H1 (cell line): ENCODE measurements around the gene COMMD1. TPM values are rescaled to one million over a fixed set of nuclear protein-coding genes. Genes with fewer than 3 reads are reported as not detected.

ENCODE experiments used
- CTCF ChIA-PET: fragments of 300-600 bp; sonication (Branson Sonifier 250); formaldehyde crosslinking; loops from one replicate; lab custom pipeline; 2021; ENCODE audit not compliant: partially characterized antibody; lab: Charles Lee
- POLR2A ChIA-PET: fragments of 300-600 bp; sonication (Branson Sonifier 250); formaldehyde crosslinking; loops from one replicate; lab custom pipeline; 2021; ENCODE audit warnings: inconsistent platforms; ENCODE audit not compliant: partially characterized antibody; lab: Charles Lee
- DNase-seq, 2 experiments: peaks; one replicate each; pipeline versions ENCODE4 v3.0.0 to v3.0.0-alpha.2; 2010 to 2022; ENCODE audit warnings: low spot score in 2 of 2, low read depth in 1 of 2, mixed read lengths in 1 of 2
- FAIRE-seq: peaks from 2 replicates; lab custom pipeline; 2011; peaks lifted over from hg19 to GRCh38; lab: Jason Lieb, UNC
- H2AFZ ChIP-seq: 2 replicates; pipeline ENCODE4 v1.8.1; 2012; ENCODE audit warnings: low read length, inconsistent platforms
- H2AK5ac ChIP-seq: 2 replicates; pipeline ENCODE4 v1.6.1; 2013; ENCODE audit warnings: low read depth, low read length
- H2BK120ac ChIP-seq: replicated peaks from 2 replicates; pipeline ENCODE3; 2013; ENCODE audit warnings: low read depth, low read length, inconsistent platforms
- H2BK12ac ChIP-seq: 2 replicates; pipeline ENCODE4 v1.6.1; 2013; ENCODE audit warnings: low read depth, low read length
- H2BK15ac ChIP-seq: 2 replicates; pipeline ENCODE4 v1.6.1; 2013; ENCODE audit warnings: low read length
- H2BK20ac ChIP-seq: 2 replicates; pipeline ENCODE4 v1.6.1; 2013; ENCODE audit warnings: low read length
- H2BK5ac ChIP-seq: 2 replicates; pipeline ENCODE4 v1.6.1; 2013; ENCODE audit warnings: low read depth, low read length
- H3K14ac ChIP-seq: 2 replicates; pipeline ENCODE4 v1.6.1; 2013; ENCODE audit warnings: inconsistent platforms; ENCODE audit not compliant: insufficient read length
- H3K18ac ChIP-seq: 2 replicates; pipeline ENCODE4 v1.6.1; 2013; ENCODE audit warnings: low read length; ENCODE audit errors: extremely low read depth
- H3K23ac ChIP-seq: 2 replicates; pipeline ENCODE4 v1.6.1; 2013; ENCODE audit warnings: inconsistent platforms; ENCODE audit not compliant: insufficient read length
- H3K23me2 ChIP-seq: 2 replicates; pipeline ENCODE4 v1.6.1; 2013; ENCODE audit warnings: low read depth, low read length
- H3K27ac ChIP-seq: 2 replicates; pipeline ENCODE4 v1.6.1; 2011; ENCODE audit warnings: low read depth, low read length, inconsistent platforms
- H3K27me3 ChIP-seq, 4 experiments: replicated peaks in 1 of 4; 1 replicate in 1 of 4; 2 replicates in 3 of 4; pipeline versions ENCODE4 v1.6.1 to v1.8.1; 2011 to 2013; ENCODE audit warnings: low read length in 3 of 4, mild to moderate bottlenecking in 3 of 4, inconsistent platforms in 2 of 4, mixed read lengths in 2 of 4, moderate library complexity in 1 of 4; ENCODE audit not compliant: control insufficient read depth in 3 of 4, insufficient read depth in 3 of 4; ENCODE audit errors: extremely low read depth in 1 of 4
- H3K36me3 ChIP-seq, 4 experiments: 2 replicates each; pipeline versions ENCODE4 v1.6.1 to v1.8.1; 2011 to 2013; ENCODE audit warnings: mild to moderate bottlenecking in 4 of 4, low read length in 3 of 4, moderate library complexity in 2 of 4, control low read depth in 1 of 4, inconsistent platforms in 1 of 4; ENCODE audit not compliant: insufficient read depth in 4 of 4, control insufficient read depth in 2 of 4
- H3K4ac ChIP-seq: replicated peaks from 2 replicates; pipeline ENCODE3; 2013; ENCODE audit warnings: low read length, low read depth, mixed read lengths, inconsistent platforms; ENCODE audit not compliant: insufficient read length
- H3K4me1 ChIP-seq, 4 experiments: replicated peaks in 1 of 4; 1 replicate in 1 of 4; 2 replicates in 3 of 4; pipeline versions ENCODE4 v1.6.1 to v1.8.1; 2011 to 2013; ENCODE audit warnings: low read length in 3 of 4, inconsistent platforms in 2 of 4, mixed read lengths in 1 of 4; ENCODE audit not compliant: insufficient read depth in 4 of 4, control insufficient read depth in 3 of 4
- H3K4me2 ChIP-seq, 2 experiments: 2 replicates each; pipeline versions ENCODE4 v1.6.1 to v1.8.1; 2011 to 2013; ENCODE audit warnings: low read depth in 2 of 2, low read length in 2 of 2, control low read depth in 1 of 2, inconsistent platforms in 1 of 2, mild to moderate bottlenecking in 1 of 2; ENCODE audit not compliant: insufficient read depth in 1 of 2
- H3K4me3 ChIP-seq, 4 experiments: fragments of 200-600, 300-600 bp in 1 of 4; sonication (generic), shearing (Covaris generic), sonication (Bioruptor Twin) in 1 of 4; 2 replicates each; pipeline versions ENCODE4 v1.5.1 to v1.8.1; 2011 to 2016; ENCODE audit warnings: low read length in 4 of 4, low read depth in 3 of 4, control low read depth in 2 of 4, inconsistent platforms in 2 of 4, mild to moderate bottlenecking in 2 of 4, mixed read lengths in 1 of 4, moderate library complexity in 1 of 4; ENCODE audit not compliant: insufficient read depth in 2 of 4; ENCODE audit errors: extremely low read depth in 1 of 4
- H3K56ac ChIP-seq: replicated peaks from 2 replicates; pipeline ENCODE3; 2013; ENCODE audit warnings: low read depth, mild to moderate bottlenecking, mixed read lengths, low read length, inconsistent platforms; ENCODE audit not compliant: insufficient read length
- H3K79me1 ChIP-seq: 2 replicates; pipeline ENCODE4 v1.6.1; 2013; ENCODE audit warnings: low read depth, low read length, control low read depth
- H3K79me2 ChIP-seq, 2 experiments: 2 replicates each; pipeline versions ENCODE4 v1.6.1 to v1.8.1; 2012 to 2013; ENCODE audit warnings: low read length in 2 of 2, mild to moderate bottlenecking in 2 of 2, inconsistent platforms in 1 of 2; ENCODE audit not compliant: insufficient read depth in 2 of 2, control insufficient read depth in 1 of 2
- H3K9ac ChIP-seq, 4 experiments: replicated peaks in 1 of 4; 1 replicate in 1 of 4; 2 replicates in 3 of 4; pipeline versions ENCODE4 v1.6.1 to v1.8.1; 2011 to 2013; ENCODE audit warnings: low read depth in 3 of 4, low read length in 3 of 4, control low read depth in 2 of 4, mild to moderate bottlenecking in 2 of 4, moderate library complexity in 2 of 4, inconsistent platforms in 1 of 4; ENCODE audit errors: extremely low read depth in 1 of 4
- H3K9me3 ChIP-seq, 2 experiments: 2 replicates each; pipeline versions ENCODE4 v1.6.1 to v1.8.1; 2012 to 2013; ENCODE audit warnings: mild to moderate bottlenecking in 2 of 2, moderate library complexity in 2 of 2, control low read depth in 1 of 2, inconsistent platforms in 1 of 2, low read depth in 1 of 2, low read length in 1 of 2, mixed read lengths in 1 of 2; ENCODE audit not compliant: insufficient read depth in 2 of 2
- H4K20me1 ChIP-seq, 2 experiments: replicated peaks in 1 of 2; 2 replicates each; pipeline versions ENCODE3 to v1.8.1; 2011 to 2013; ENCODE audit warnings: inconsistent platforms in 2 of 2, low read length in 2 of 2, mild to moderate bottlenecking in 1 of 2; ENCODE audit not compliant: insufficient read depth in 2 of 2, control insufficient read depth in 1 of 2
- H4K5ac ChIP-seq: 2 replicates; pipeline ENCODE4 v1.6.1; 2013; ENCODE audit warnings: low read length, low read depth, mixed read lengths, inconsistent platforms; ENCODE audit not compliant: insufficient read length
- H4K8ac ChIP-seq: 2 replicates; pipeline ENCODE4 v1.8.0; 2013; ENCODE audit warnings: mild to moderate bottlenecking, moderate library complexity, low read length, inconsistent platforms; ENCODE audit not compliant: insufficient read depth; ENCODE audit errors: extremely low read depth
- H4K91ac ChIP-seq: replicated peaks from 2 replicates; pipeline ENCODE3; 2013; ENCODE audit warnings: low read length, mixed read lengths, inconsistent platforms; ENCODE audit not compliant: insufficient read length
- CEBPB ChIP-seq: IDR thresholded peaks from 2 replicates; pipeline ENCODE4 v1.6.1; 2012; ENCODE audit warnings: low read depth, low read length
- CHD2 ChIP-seq: IDR thresholded peaks from 2 replicates; pipeline ENCODE4 v1.6.1; 2012; ENCODE audit warnings: low read length, improper control_type of control experiment
- EGR1 ChIP-seq: IDR thresholded peaks from 2 replicates; pipeline ENCODE4 v1.6.1; 2011; ENCODE audit warnings: low read depth, low read length, borderline replicate concordance
- EZH2 ChIP-seq: fragments of 200-600 bp; sonication (generic); IDR thresholded peaks from 2 replicates; pipeline ENCODE4 v1.7.1; 2012; ENCODE audit warnings: low read depth, mild to moderate bottlenecking, moderate library complexity, low read length, inconsistent platforms; ENCODE audit not compliant: severe bottlenecking
- FOSL1 ChIP-seq: IDR thresholded peaks from 2 replicates; pipeline ENCODE4 v1.6.1; 2011; ENCODE audit warnings: mild to moderate bottlenecking, low read depth, low read length, moderate library complexity; ENCODE audit not compliant: insufficient read depth
- NANOG ChIP-seq: IDR thresholded peaks from 2 replicates; pipeline ENCODE4 v1.6.1; 2011; ENCODE audit warnings: low read length, low read depth, mild to moderate bottlenecking, inconsistent platforms; ENCODE audit not compliant: insufficient read depth, poor library complexity, severe bottlenecking
- RXRA ChIP-seq: IDR thresholded peaks from 2 replicates; pipeline ENCODE4 v1.6.1; 2011; ENCODE audit warnings: low read depth, mild to moderate bottlenecking, low read length, moderate library complexity; ENCODE audit not compliant: insufficient read depth
- SIN3A ChIP-seq, 2 experiments: IDR thresholded peaks in 1 of 2; conservative IDR thresholded peaks in 1 of 2; 2 replicates each; pipeline ENCODE4 v1.6.1; 2011 to 2012; ENCODE audit warnings: low read length in 2 of 2, improper control_type of control experiment in 1 of 2, low read depth in 1 of 2, mild to moderate bottlenecking in 1 of 2
- SIRT6 ChIP-seq: IDR thresholded peaks from one replicate; pipeline ENCODE4 v1.7.1; 2012; ENCODE audit warnings: low read length, inconsistent platforms
- WGBS, 2 experiments: shearing (Covaris generic) in 1 of 2; methylation state at CpG; one replicate each; pipeline versions ENCODE4 v1.1.6 to v1.1.7; 2013 to 2015; ENCODE audit warnings: low lambda C conversion rate in 2 of 2, mixed read lengths in 2 of 2, inconsistent platforms in 1 of 2, low coverage in 1 of 2, missing lambda C conversion rate in 1 of 2; ENCODE audit not compliant: insufficient replicate concordance in 2 of 2, insufficient coverage in 1 of 2, insufficient read length in 1 of 2; ENCODE audit errors: extremely low coverage in 1 of 2, missing lambda C conversion rate in 1 of 2; 5-methylcytosine and 5-hydroxymethylcytosine counted together
- polyA plus RNA-seq, 7 experiments: library from polyadenylated mRNA; depleted of rRNA in 3 of 7; stranded (reverse) in 5 of 7; unstranded in 2 of 7; fragments of >200 nt in 5 of 7; fragments of 200-250 nt in 2 of 7; gene quantifications; 1 replicate in 5 of 7; 2 replicates in 1 of 7; 4 replicates in 1 of 7; pipeline versions ENCODE4 v1.2.1 to v1.2.3, GENCODE V29; 2011 to 2013; ENCODE audit warnings: missing spikeins in 2 of 7, mixed read lengths in 2 of 7
- total RNA-seq: library from RNA; stranded (reverse); fragmentation: NEBNext Ultra II Directional; extraction: Animal tissue kit (Norgen Biotek cat#: 25700); gene quantifications from 2 replicates; pipeline ENCODE4 v1.2.1, GENCODE V29; 2021
- TF ChIP-seq, protein P1 (sequence below): IDR thresholded peaks from 2 replicates; pipeline ENCODE4 v1.6.1; 2011; ENCODE audit warnings: low read depth, mild to moderate bottlenecking, low read length; ENCODE audit not compliant: insufficient read depth

The COMMD1 gene
- total and polyA plus RNA-seq, 2 of the 8 experiments (the other 6 are each of a cell fraction or from before 2014, with no cell fraction given): 23.5 to 28.3 TPM

DNA sequence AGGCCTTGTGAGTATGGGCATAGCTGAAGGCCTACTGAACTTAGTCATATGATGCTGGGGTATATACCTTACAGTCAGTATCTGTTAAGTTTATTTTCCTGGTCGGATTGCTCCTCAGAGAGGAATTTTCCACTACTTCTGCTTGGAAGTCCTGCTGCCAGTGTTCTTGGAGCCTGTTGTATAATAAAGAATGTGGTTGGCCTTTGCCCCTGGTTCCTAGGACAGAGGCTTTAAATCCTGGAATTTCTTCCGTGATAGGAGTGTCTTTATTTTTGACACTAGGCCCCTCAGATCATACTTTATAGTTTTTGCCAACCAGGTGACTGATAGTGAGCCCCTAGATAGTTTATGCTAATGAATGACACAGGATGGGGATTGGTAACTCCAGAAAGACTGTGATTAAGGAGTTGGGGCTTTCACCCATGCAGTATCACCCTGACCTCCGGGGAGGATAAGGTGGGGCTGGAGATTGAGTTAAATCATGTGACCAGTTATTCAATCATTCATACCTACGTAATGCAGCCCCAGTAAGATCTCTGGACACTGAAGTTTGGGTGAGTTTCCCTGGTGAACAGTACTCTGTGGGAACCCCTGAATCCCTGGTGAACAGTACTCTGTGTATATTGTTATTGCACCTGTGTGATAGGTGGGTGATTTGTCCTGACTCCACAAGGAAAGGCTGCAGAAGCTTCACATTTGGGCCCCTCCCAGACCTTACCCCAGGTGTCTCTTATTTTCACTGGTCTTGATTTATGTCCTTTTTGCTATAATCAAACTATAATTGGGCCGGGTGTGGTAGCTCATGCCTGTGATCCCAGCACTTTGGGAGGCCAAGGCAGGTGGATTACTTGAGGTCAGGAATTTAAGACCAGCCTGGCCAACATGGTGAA lies 56.9 kb downstream of the COMMD1 start:
- Histone ChIP-seq H4K91ac (no peak overlapping the region), H3K4me2 (no peak overlapping the region), H3K23ac (no peak overlapping the region), H3K4me3 (no peak overlapping the region), H3K9ac (peak overlapping the region in 1 of 4 experiments; percentile 37; a peak in 1 of 7 replicates), H2BK120ac (no peak overlapping the region), H3K79me2 (no peaks in the 10 kb centered on the region), H4K5ac (no peak overlapping the region), H2AK5ac (no peak overlapping the region), H2BK15ac (no peak overlapping the region), H3K23me2 (no peaks in the 10 kb centered on the region), H3K27ac (no peak overlapping the region), H3K27me3 (no peaks in the 10 kb centered on the region), H2BK20ac (no peak overlapping the region), H2BK12ac (no peak overlapping the region), H3K14ac (no peak overlapping the region), H3K4me1 (peaks cover 0 to 7% (median 0%) of the 10 kb centered on the region in 4 experiments; a peak in 1 of 7 replicates), H3K36me3 (no peaks in the 10 kb centered on the region), H3K18ac (no peak overlapping the region), H3K4ac (no peak overlapping the region), H4K20me1 (no peaks in the 10 kb centered on the region), H3K9me3 (no peaks in the 10 kb centered on the region), H3K79me1 (no peaks in the 10 kb centered on the region), H4K8ac (no peak overlapping the region), H2BK5ac (no peak overlapping the region), H3K56ac (no peak overlapping the region), H2AFZ (no peak overlapping the region)
- WGBS, 2 experiments: 85% methylated on average over 5 of the region's 5 CpGs; no CpG with 5 or more reads in 1 of the 2 experiments
- ChIA-PET POLR2A (no interaction called here), CTCF (interaction anchor here (1.2 kb wide), 1 partner anchor 11 kb away, joined by 3 read pairs; no protein-coding TSS in a partner anchor)
- DNase-seq (no peak), FAIRE-seq (no peak)
- TF ChIP-seq, protein P1, sequence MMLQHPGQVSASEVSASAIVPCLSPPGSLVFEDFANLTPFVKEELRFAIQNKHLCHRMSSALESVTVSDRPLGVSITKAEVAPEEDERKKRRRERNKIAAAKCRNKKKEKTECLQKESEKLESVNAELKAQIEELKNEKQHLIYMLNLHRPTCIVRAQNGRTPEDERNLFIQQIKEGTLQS: no peak
- TF ChIP-seq NANOG (no peak), SIN3A (conservative IDR thresholded peaks at IDR 0.05 in 1 of 2, IDR thresholded peaks at IDR 0.05 in 1 of 2; ENCODE audit: low read depth in 1 of 2, low read length in 2 of 2) (no peak), EGR1 (no peak), FOSL1 (no peak), EZH2 (no peak), RXRA (no peak), CHD2 (no peak), CEBPB (no peak), SIRT6 (no peak)
